ENCODE data around the gene CSTF1. TPM values are rescaled to one million over a fixed set of nuclear protein-coding genes. Genes with fewer than 3 reads are reported as not detected.

Gene CSTF1
- 10 to 100 TPM; 17.0 to 39.8 (median 24.1) TPM for total RNA-seq

GRCh38 chr20:56392132-56392880 is at the start of gene CSTF1, which contains the start of gene AURKA:
Gene CSTF1 (plus strand): TSS chr20:56392645. CDS start chr20:56395553, 2,908 bp downstream.
Gene AURKA (minus strand): TSS chr20:56392215. CDS start chr20:56388197, 4,018 bp downstream.
- Histone ChIP-seq H3K4me1 (replicated peaks in 1 of 2) (peaks cover 9 to 11% of the 10 kb centered on the region in 2 donors), H3K4me3 (peak within 1 kb of the TSS; percentile 42 to 73 (median 53)), H3K27ac (peak within 1 kb of the TSS; percentile 63 to 90)
- in situ Hi-C loops (cut with MboI; ENCODE audit: low pct_unique_long_range_greater_than_20kb in 2 of 9, low sequenced_read_pairs in 9 of 9, unreplicated experiment in 9 of 9), result no loop called here
- peak; percentile 91 to 96 (median 94) for ATAC-seq (replicated peaks in 6 of 8)
- 0 to 2% (median 0%) methylated on average over 1 to 18 of the region's 53 CpGs; no CpG with 5 or more reads in 2 of the 10 experiments for WGBS, 10 experiments

GRCh38 chr20:56342783-56343182 is 49.7 kb upstream of the CSTF1 start:
- no peak overlapping the region for H3K27ac ChIP-seq
- no peak overlapping the region for H3K4me3 ChIP-seq
- ATAC-seq (replicated peaks in 6 of 8), result peak in 1 of 8 experiments; percentile 60
- in situ Hi-C loops (cut with MboI; ENCODE audit: low pct_unique_long_range_greater_than_20kb in 2 of 9, low sequenced_read_pairs in 9 of 9, unreplicated experiment in 9 of 9), result loop anchor here in 2 of 9 experiments (10.0 to 25.0 kb wide), 2 partner anchors 98 to 1680 kb away; partner anchors contain the start of gene MC3R (in 1 of the 2)
- H3K4me1 ChIP-seq (replicated peaks in 1 of 2), result peaks cover 3 to 6% of the 10 kb centered on the region in 2 donors
- WGBS, 10 experiments, result 0 to 100% (median 55%) methylated on average over 1 to 3 of the region's 3 CpGs; no CpG with 5 or more reads in 4 of the 10 experiments

DNA sequence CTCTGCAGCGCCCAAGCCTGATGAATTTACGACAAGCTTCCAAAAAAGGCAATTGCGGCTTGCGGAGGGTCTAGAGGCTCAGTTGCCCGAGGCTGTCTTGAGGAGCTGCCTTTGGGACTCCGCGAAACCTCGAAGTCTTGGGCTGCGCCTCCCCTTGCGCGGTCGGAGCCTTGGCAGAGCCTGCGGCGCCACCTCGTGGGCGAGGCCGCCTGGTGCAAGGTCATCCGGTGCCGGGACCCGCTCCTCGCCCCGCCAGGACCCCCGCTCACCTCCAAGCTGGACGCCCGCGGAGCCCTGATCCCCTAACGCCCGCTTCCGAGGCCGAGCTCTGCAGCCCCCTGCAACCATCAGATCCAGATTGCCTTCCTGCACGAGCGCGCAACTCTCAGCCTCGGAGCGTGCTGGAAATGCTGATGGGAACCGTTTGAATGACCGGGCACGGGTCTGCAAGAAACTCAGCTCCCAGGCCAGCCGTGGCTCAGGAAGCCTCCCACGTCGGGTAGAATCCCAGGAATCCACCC is 48.5 kb upstream of the CSTF1 start:
- in situ Hi-C loops (cut with MboI; ENCODE audit: low pct_unique_long_range_greater_than_20kb in 2 of 9, low sequenced_read_pairs in 9 of 9, unreplicated experiment in 9 of 9), result loop anchor here in 2 of 9 experiments (10.0 to 25.0 kb wide), 2 partner anchors 99 to 1682 kb away; partner anchors contain the start of gene MC3R (in 1 of the 2)
- ATAC-seq (replicated peaks in 6 of 8), result peak; percentile 86 to 98 (median 91)
- Histone ChIP-seq H3K27ac (no peak overlapping the region), H3K4me1 (replicated peaks in 1 of 2) (peaks cover 12 to 15% of the 10 kb centered on the region in 2 donors), H3K4me3 (peak overlapping the region; percentile 21 to 34 (median 29))
- 0 to 16% (median 3%) methylated on average over 2 to 24 of the region's 41 CpGs; no CpG with 5 or more reads in 2 of the 10 experiments for WGBS, 10 experiments

DNA sequence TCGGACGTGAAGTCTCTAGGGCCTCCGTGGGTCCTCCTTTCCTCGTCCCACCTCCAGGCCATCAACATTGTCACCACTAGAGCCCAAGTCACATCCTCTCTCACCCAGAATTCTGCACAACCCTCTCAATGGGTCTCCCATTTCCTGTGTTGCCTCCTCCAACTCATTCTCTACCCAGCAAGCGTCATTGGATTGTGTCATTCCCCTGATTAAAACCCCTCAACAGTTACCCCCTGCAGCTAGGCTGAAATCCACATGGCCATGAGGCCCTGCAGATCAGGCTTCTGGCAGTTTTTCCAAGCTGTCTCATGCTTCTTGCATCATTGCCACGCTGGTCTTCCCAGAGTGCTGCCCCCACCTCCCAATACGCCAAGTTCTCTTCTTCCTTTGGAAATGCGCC is 46.5 kb upstream of the CSTF1 start:
- no peak overlapping the region for H3K4me3 ChIP-seq
- in situ Hi-C loops (cut with MboI; ENCODE audit: low pct_unique_long_range_greater_than_20kb in 2 of 9, low sequenced_read_pairs in 9 of 9, unreplicated experiment in 9 of 9), result loop anchor here in 2 of 9 experiments (10.0 to 25.0 kb wide), 2 partner anchors 101 to 1684 kb away; partner anchors contain the start of gene MC3R (in 1 of the 2)
- ATAC-seq (replicated peaks in 6 of 8), result no peak
- peaks cover 12 to 15% of the 10 kb centered on the region in 2 donors for H3K4me1 ChIP-seq (replicated peaks in 1 of 2)
- H3K27ac ChIP-seq, result no peak overlapping the region
- WGBS, 10 experiments, result 45 to 97% (median 67%) methylated on average over 3 to 8 of the region's 8 CpGs; no CpG with 5 or more reads in 3 of the 10 experiments

DNA sequence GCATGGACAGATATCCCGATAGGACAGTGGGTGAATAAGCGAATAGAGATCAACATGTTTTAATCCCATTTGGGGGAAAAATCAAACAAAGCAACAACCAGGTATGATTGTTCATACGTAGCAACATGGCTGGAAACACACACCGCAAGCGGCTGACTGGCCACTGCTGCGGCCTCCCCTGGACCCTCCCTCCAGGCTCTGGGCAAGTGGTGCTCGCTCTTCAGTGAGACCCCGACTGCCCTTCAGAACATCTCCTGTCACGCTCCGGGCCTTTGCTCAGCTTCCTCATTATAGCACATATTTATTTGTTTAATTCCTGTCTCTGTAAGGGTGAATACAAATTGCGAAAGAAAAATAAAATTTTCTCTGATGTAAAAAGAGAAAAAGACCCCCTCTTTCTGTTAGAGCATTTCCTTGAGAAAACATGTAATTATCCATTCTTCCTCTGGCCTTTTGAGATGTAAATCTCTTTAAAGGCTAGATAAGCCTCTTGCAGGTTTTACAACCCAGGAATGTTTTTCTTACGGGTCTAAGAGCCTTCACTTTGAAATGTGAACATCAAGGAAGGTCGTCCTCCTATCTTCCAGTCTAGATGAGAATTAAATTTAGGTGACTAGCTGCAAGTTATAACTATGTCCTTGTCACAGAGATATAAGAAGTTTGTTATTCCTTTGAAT is 44.7 kb upstream of the CSTF1 start:
- 13 to 79% (median 25%) methylated on average over 1 to 9 of the region's 13 CpGs for WGBS, 10 experiments
- Histone ChIP-seq H3K4me3 (no peak overlapping the region), H3K27ac (no peak overlapping the region), H3K4me1 (replicated peaks in 1 of 2) (peaks cover 12 to 15% of the 10 kb centered on the region in 2 donors)
- ATAC-seq (replicated peaks in 6 of 8), result peak in 4 of 8 experiments; percentile 30 to 62 (median 44)
- in situ Hi-C loops (cut with MboI; ENCODE audit: low pct_unique_long_range_greater_than_20kb in 2 of 9, low sequenced_read_pairs in 9 of 9, unreplicated experiment in 9 of 9), result loop anchor here in 2 of 9 experiments (10.0 to 25.0 kb wide), 2 partner anchors 103 to 1685 kb away; partner anchors contain the start of gene MC3R (in 1 of the 2)

- peaks cover 12 to 15% of the 10 kb centered on the region in 2 donors for H3K4me1 ChIP-seq (replicated peaks in 1 of 2)
- H3K27ac ChIP-seq, result no peak overlapping the region
- WGBS, 10 experiments, result 0 to 61% (median 15%) methylated on average over 1 to 5 of the region's 5 CpGs
- no peak overlapping the region for H3K4me3 ChIP-seq
- ATAC-seq (replicated peaks in 6 of 8), result peak in 5 of 8 experiments; percentile 38 to 61 (median 51)
- in situ Hi-C loops (cut with MboI; ENCODE audit: low pct_unique_long_range_greater_than_20kb in 2 of 9, low sequenced_read_pairs in 9 of 9, unreplicated experiment in 9 of 9), result loop anchor here in 2 of 9 experiments (10.0 to 25.0 kb wide), 2 partner anchors 103 to 1686 kb away; partner anchors contain the start of gene MC3R (in 1 of the 2)
These were observed 44.1 kb upstream of the CSTF1 start for GRCh38 chr20:56348305-56348693.

DNA sequence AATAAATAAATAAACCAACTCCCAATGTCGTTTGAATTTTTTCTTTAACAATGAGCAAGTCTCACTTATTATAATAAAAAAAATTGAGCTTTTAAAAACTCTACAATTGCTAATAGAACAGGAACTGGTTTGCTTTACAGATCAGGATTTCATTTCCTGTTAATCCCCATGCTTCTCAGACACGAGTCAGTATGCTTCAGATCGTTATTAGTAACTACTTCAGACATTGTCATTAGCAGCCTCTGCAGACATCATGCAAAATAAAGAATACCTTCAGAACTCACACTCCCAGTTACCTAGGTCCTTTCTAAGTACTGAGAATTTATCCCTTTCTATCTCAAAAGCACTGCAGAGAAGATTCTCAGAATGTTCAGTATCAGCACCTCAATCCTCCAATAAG is 43.7 kb upstream of the CSTF1 start:
- Histone ChIP-seq H3K4me3 (no peak overlapping the region), H3K4me1 (replicated peaks in 1 of 2) (peaks cover 12% of the 10 kb centered on the region in 2 donors), H3K27ac (no peak overlapping the region)
- 0 to 40% (median 14%) methylated on average over 1 to 3 of the region's 3 CpGs; no CpG with 5 or more reads in 1 of the 10 experiments for WGBS, 10 experiments
- peak in 2 of 8 experiments; percentile 39 to 42 for ATAC-seq (replicated peaks in 6 of 8)
- in situ Hi-C loops (cut with MboI; ENCODE audit: low pct_unique_long_range_greater_than_20kb in 2 of 9, low sequenced_read_pairs in 9 of 9, unreplicated experiment in 9 of 9), result loop anchor here in 2 of 9 experiments (10.0 to 25.0 kb wide), 2 partner anchors 104 to 1686 kb away; partner anchors contain the start of gene MC3R (in 1 of the 2)

DNA sequence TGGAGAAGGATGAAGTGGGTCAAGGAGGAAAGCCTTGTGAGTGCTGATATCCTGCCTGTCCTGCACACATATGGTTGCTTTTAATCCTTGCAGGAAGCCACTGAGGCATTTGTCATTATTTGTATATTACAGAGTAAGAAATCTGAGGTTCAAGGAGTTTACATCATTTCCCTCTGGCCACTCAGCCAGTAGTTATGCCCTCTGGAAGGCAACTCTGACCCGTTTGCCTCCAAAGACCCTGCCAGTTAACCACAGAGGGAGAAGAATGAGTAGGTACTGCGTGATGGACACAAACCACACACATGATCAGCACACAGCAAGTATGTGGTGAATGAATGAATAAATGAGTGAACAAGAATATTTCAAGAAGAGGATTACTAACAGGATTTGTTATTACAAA is 41.6 kb upstream of the CSTF1 start:
- in situ Hi-C loops (cut with MboI; ENCODE audit: low pct_unique_long_range_greater_than_20kb in 2 of 9, low sequenced_read_pairs in 9 of 9, unreplicated experiment in 9 of 9), result no loop called here
- H3K27ac ChIP-seq, result no peak overlapping the region
- H3K4me3 ChIP-seq, result no peak overlapping the region
- 5 to 86% (median 75%) methylated on average over 1 to 2 of the region's 2 CpGs; no CpG with 5 or more reads in 5 of the 10 experiments for WGBS, 10 experiments
- peaks cover 12% of the 10 kb centered on the region in 2 donors for H3K4me1 ChIP-seq (replicated peaks in 1 of 2)
- ATAC-seq (replicated peaks in 6 of 8), result no peak

DNA sequence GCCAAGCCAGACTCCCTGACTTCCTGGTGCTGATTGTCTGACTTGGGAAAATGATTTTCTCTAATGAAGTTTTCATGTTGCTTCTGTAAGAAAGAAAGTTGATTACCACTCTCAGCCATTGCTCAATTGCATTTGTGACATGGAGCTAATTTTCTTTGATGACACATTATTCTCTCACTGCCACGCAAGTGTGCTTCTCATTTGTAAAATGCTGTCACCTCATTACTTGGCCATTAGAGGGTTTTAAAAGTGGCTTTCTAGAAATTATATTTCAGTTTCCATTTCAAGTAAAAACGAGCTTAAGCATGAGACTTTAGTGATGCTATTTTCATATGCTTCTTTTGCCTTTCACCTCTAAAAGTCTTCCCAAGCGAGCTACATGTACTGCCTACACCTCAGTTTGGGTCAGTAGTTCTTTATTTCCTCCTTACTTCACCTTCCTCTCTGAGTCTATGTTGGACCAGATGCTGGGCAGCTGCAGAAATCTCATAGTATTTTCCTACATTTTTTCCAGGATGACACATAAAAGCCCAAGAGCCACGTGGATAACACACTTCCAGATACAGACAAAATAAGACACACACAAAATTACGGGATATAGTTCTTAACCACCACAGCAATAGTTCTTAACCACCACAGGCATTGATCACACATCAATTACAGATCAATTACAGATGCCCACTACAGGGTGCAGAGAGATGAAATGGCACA is 39.9 kb upstream of the CSTF1 start:
- peaks cover 12% of the 10 kb centered on the region in 2 donors for H3K4me1 ChIP-seq (replicated peaks in 1 of 2)
- H3K27ac ChIP-seq, result no peak overlapping the region
- in situ Hi-C loops (cut with MboI; ENCODE audit: low pct_unique_long_range_greater_than_20kb in 2 of 9, low sequenced_read_pairs in 9 of 9, unreplicated experiment in 9 of 9), result no loop called here
- 3 to 83% (median 43%) methylated on average over 3 to 5 of the region's 5 CpGs; no CpG with 5 or more reads in 2 of the 10 experiments for WGBS, 10 experiments
- ATAC-seq (replicated peaks in 6 of 8), result peak in 3 of 8 experiments; percentile 29 to 62 (median 53)
- H3K4me3 ChIP-seq, result no peak overlapping the region

DNA sequence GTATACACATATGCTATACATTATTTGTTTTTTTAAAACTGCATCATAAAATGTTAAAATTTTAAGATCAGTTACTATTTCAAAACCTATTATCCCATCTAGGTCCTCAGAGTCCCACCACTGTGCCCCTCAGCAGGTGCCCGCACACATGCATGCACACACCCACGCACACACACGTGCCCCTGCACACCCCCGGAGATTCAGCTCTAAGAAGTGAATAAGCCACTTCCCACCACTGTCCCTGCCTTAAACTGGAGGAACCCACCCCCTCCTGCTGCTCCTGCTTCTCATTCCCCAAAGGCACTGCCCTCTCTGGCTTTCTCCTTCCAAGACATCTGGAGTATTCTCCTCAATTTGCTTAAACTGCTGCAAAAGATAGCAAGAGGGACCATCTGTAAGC is 39.1 kb upstream of the CSTF1 start:
- Histone ChIP-seq H3K4me3 (no peak overlapping the region), H3K27ac (no peak overlapping the region), H3K4me1 (replicated peaks in 1 of 2) (peaks cover 3 to 4% of the 10 kb centered on the region in 2 donors)
- WGBS, 10 experiments, result 17 to 100% (median 76%) methylated on average over 1 to 4 of the region's 4 CpGs; no CpG with 5 or more reads in 2 of the 10 experiments
- in situ Hi-C loops (cut with MboI; ENCODE audit: low pct_unique_long_range_greater_than_20kb in 2 of 9, low sequenced_read_pairs in 9 of 9, unreplicated experiment in 9 of 9), result no loop called here
- no peak for ATAC-seq (replicated peaks in 6 of 8)

- peaks cover 7 to 8% of the 10 kb centered on the region in 2 donors for H3K4me1 ChIP-seq (replicated peaks in 1 of 2)
- ATAC-seq (replicated peaks in 6 of 8), result no peak
- H3K4me3 ChIP-seq, result peak overlapping the region; percentile 62 to 90 (median 69)
- in situ Hi-C loops (cut with MboI; ENCODE audit: low pct_unique_long_range_greater_than_20kb in 2 of 9, low sequenced_read_pairs in 9 of 9, unreplicated experiment in 9 of 9), result no loop called here
- WGBS, 10 experiments, result 18 to 93% (median 70%) methylated on average over 1 to 6 of the region's 6 CpGs; no CpG with 5 or more reads in 1 of the 10 experiments
- H3K27ac ChIP-seq, result no peak overlapping the region
These were observed 34.4 kb upstream of the CSTF1 start for GRCh38 chr20:56358070-56358469.

Data from motor neuron (in vitro differentiated cells).